ENCODE results near the gene FLT3.

Gene FLT3

DNA sequence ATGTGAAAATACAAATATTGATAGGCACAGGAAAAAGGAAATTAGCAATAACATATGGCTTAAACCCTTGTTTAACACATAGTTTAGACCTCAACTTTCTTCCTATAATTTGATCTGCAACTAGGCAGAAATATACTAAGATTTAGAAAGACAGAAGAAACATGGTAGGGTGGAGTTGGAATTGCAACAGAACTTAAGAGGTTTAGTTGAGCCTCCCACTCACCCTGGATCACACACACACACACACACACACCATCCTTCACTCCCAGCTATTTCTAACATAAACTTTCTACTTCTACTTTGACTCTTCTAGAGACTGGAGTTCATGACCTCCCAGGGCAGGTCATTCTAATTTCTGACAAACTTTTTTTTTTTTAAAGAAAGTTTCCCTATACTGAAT, 47.4 kb downstream of the FLT3 start:
- no peaks in the 10 kb centered on the region for H3K36me3 ChIP-seq (ENCODE audit: insufficient read depth, insufficient read length, low read length)
- DNase-seq (ENCODE audit: low read depth, low spot score): no peak
- no peak for TF ChIP-seq ZNF274 (IDR thresholded peaks at IDR 0.05; ENCODE audit: low read depth, low read length)
- TF ChIP-seq YY1 (IDR thresholded peaks at IDR 0.05; ENCODE audit: insufficient read depth, insufficient read length): no peak
- no peak for TF ChIP-seq SUZ12 (IDR thresholded peaks at IDR 0.05; ENCODE audit: extremely low read depth, insufficient read depth, insufficient read length)
- no peak overlapping the region for H3K9ac ChIP-seq (ENCODE audit: insufficient read length, low read depth)
- H3K9me3 ChIP-seq (ENCODE audit: insufficient read depth, low read length): no peaks in the 10 kb centered on the region
- no peaks in the 10 kb centered on the region for H3K4me1 ChIP-seq (ENCODE audit: insufficient read depth, insufficient read length)
- peaks cover 27% of the 10 kb centered on the region for H3K27me3 ChIP-seq (ENCODE audit: insufficient read depth, insufficient read length)
- H3K4me3 ChIP-seq (ENCODE audit: insufficient read length, low read depth): no peak overlapping the region

DNA sequence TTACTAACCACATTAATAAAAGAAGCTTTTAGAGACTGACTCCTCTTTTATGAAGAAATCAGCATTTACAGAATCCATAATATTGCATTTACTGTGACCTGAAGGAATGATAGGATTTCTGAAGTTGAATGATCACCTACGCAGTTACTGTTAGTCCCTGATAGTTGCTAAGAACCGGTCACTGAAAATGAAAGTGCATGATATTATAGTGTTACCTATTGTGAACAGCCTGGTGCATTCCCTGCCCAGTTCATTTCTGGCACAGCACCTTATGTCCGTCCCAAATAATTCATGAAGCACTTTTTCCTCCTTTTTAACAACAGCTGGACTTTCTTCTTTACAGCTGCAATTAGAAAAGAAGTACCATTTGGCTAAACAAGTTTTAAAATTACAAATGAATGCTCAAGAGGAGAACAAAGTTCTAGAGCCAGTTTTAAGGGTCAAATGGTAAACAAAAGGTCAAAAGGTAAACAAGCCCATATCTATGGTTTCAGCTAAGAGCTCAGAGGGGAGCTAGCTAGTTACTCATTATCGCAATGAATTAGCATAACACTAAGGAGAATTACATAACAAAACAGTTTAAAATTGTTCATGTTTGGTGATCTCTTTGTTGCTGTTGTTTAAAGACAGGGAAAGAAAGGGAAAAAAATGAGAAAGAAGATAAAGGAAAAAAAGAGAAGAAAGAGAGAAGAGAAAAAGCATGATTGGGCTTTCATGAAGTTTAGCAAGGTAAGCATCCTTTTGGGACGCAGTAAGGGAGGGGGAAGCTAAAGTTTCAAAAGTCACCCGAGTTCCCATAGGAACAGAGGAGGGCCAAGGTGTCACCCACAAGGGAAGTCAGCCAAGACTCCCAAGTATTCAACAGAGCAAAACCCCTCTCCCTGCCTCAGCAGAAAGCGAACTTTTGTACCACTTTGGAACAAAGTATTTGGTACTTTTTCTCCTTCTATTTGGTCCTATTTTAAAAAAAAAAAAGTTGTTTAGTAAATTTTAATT, 50.2 kb downstream of the FLT3 start:
- Histone ChIP-seq H3K27me3 (ENCODE audit: insufficient read depth, insufficient read length) (peaks cover 28% of the 10 kb centered on the region), H3K9me3 (ENCODE audit: insufficient read depth, low read length) (no peaks in the 10 kb centered on the region), H3K4me3 (ENCODE audit: insufficient read length, low read depth) (no peak overlapping the region), H3K4me1 (ENCODE audit: insufficient read depth, insufficient read length) (no peaks in the 10 kb centered on the region), H3K9ac (ENCODE audit: insufficient read length, low read depth) (no peak overlapping the region), H3K36me3 (ENCODE audit: insufficient read depth, insufficient read length, low read length) (no peaks in the 10 kb centered on the region)
- no peak for TF ChIP-seq YY1 (IDR thresholded peaks at IDR 0.05; ENCODE audit: insufficient read depth, insufficient read length)
- no peak for TF ChIP-seq ZNF274 (IDR thresholded peaks at IDR 0.05; ENCODE audit: low read depth, low read length)
- no peak for TF ChIP-seq SUZ12 (IDR thresholded peaks at IDR 0.05; ENCODE audit: extremely low read depth, insufficient read depth, insufficient read length)
- peak; percentile 44 for DNase-seq (ENCODE audit: low read depth, low spot score)

DNA sequence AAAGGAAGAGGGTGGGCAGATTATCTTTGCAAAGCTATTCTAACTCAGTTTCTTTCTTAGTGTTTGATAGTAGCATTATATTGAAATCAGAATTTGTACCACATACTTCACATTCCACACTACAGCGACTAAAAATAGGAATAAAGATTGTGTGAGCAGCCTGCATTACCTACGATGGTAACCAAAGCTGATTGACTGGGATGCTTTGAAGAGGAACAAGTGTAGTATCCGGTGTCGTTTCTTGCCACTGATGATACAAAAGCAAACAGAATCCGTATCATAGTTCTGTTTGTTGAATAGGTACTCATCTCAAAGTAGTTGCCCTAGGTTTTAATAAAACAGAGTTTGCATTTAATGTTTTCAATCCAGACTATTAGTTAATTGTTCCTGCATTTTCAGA, 51.2 kb downstream of the FLT3 start:
- TF ChIP-seq YY1 (IDR thresholded peaks at IDR 0.05; ENCODE audit: insufficient read depth, insufficient read length): no peak
- Histone ChIP-seq H3K27me3 (ENCODE audit: insufficient read depth, insufficient read length) (peaks cover 37% of the 10 kb centered on the region), H3K36me3 (ENCODE audit: insufficient read depth, insufficient read length, low read length) (no peaks in the 10 kb centered on the region), H3K9me3 (ENCODE audit: insufficient read depth, low read length) (no peaks in the 10 kb centered on the region), H3K4me3 (ENCODE audit: insufficient read length, low read depth) (no peak overlapping the region), H3K9ac (ENCODE audit: insufficient read length, low read depth) (no peak overlapping the region), H3K4me1 (ENCODE audit: insufficient read depth, insufficient read length) (no peaks in the 10 kb centered on the region)
- DNase-seq (ENCODE audit: low read depth, low spot score): no peak

- no peak overlapping the region for H3K4me3 ChIP-seq (ENCODE audit: insufficient read length, low read depth)
- H3K4me1 ChIP-seq (ENCODE audit: insufficient read depth, insufficient read length): no peaks in the 10 kb centered on the region
- H3K36me3 ChIP-seq (ENCODE audit: insufficient read depth, insufficient read length, low read length): no peaks in the 10 kb centered on the region
- H3K9me3 ChIP-seq (ENCODE audit: insufficient read depth, low read length): no peaks in the 10 kb centered on the region
- DNase-seq (ENCODE audit: low read depth, low spot score): no peak
- TF ChIP-seq YY1 (IDR thresholded peaks at IDR 0.05; ENCODE audit: insufficient read depth, insufficient read length) (no peak), SUZ12 (IDR thresholded peaks at IDR 0.05; ENCODE audit: extremely low read depth, insufficient read depth, insufficient read length) (no peak), ZNF274 (IDR thresholded peaks at IDR 0.05; ENCODE audit: low read depth, low read length) (no peak)
- H3K9ac ChIP-seq (ENCODE audit: insufficient read length, low read depth): no peak overlapping the region
- H3K27me3 ChIP-seq (ENCODE audit: insufficient read depth, insufficient read length): peaks cover 40% of the 10 kb centered on the region
These were observed 51.6 kb downstream of the FLT3 start for GRCh38 chr13:28048768-28049167.

- TF ChIP-seq SUZ12 (IDR thresholded peaks at IDR 0.05; ENCODE audit: extremely low read depth, insufficient read depth, insufficient read length) (no peak), YY1 (IDR thresholded peaks at IDR 0.05; ENCODE audit: insufficient read depth, insufficient read length) (no peak), ZNF274 (IDR thresholded peaks at IDR 0.05; ENCODE audit: low read depth, low read length) (no peak)
- no peak for DNase-seq (ENCODE audit: low read depth, low spot score)
These were observed 52.5 kb downstream of the FLT3 start for GRCh38 chr13:28047757-28048388.

GRCh38 chr13:28046981-28047380, 53.4 kb downstream of the FLT3 start:
- no peak for DNase-seq (ENCODE audit: low read depth, low spot score)
- no peak for TF ChIP-seq SUZ12 (IDR thresholded peaks at IDR 0.05; ENCODE audit: extremely low read depth, insufficient read depth, insufficient read length)
- TF ChIP-seq ZNF274 (IDR thresholded peaks at IDR 0.05; ENCODE audit: low read depth, low read length): no peak
- no peak for TF ChIP-seq YY1 (IDR thresholded peaks at IDR 0.05; ENCODE audit: insufficient read depth, insufficient read length)

More at GRCh38 chr13:28047757-28048388, 52.5 kb downstream of the FLT3 start:
- no peak overlapping the region for H3K9ac ChIP-seq (ENCODE audit: insufficient read length, low read depth)
- H3K9me3 ChIP-seq (ENCODE audit: insufficient read depth, low read length): no peaks in the 10 kb centered on the region
- H3K27me3 ChIP-seq (ENCODE audit: insufficient read depth, insufficient read length): peaks cover 49% of the 10 kb centered on the region
- no peaks in the 10 kb centered on the region for H3K36me3 ChIP-seq (ENCODE audit: insufficient read depth, insufficient read length, low read length)
- no peak overlapping the region for H3K4me3 ChIP-seq (ENCODE audit: insufficient read length, low read depth)
- H3K4me1 ChIP-seq (ENCODE audit: insufficient read depth, insufficient read length): no peaks in the 10 kb centered on the region

GRCh38 chr13:28045861-28046260, 54.5 kb downstream of the FLT3 start:
- TF ChIP-seq ZNF274 (IDR thresholded peaks at IDR 0.05; ENCODE audit: low read depth, low read length) (no peak), SUZ12 (IDR thresholded peaks at IDR 0.05; ENCODE audit: extremely low read depth, insufficient read depth, insufficient read length) (no peak), YY1 (IDR thresholded peaks at IDR 0.05; ENCODE audit: insufficient read depth, insufficient read length) (no peak)
- no peaks in the 10 kb centered on the region for H3K9me3 ChIP-seq (ENCODE audit: insufficient read depth, low read length)
- no peak overlapping the region for H3K4me3 ChIP-seq (ENCODE audit: insufficient read length, low read depth)
- no peak overlapping the region for H3K9ac ChIP-seq (ENCODE audit: insufficient read length, low read depth)
- DNase-seq (ENCODE audit: low read depth, low spot score): no peak
- no peaks in the 10 kb centered on the region for H3K36me3 ChIP-seq (ENCODE audit: insufficient read depth, insufficient read length, low read length)
- peaks cover 59% of the 10 kb centered on the region for H3K27me3 ChIP-seq (ENCODE audit: insufficient read depth, insufficient read length)
- no peaks in the 10 kb centered on the region for H3K4me1 ChIP-seq (ENCODE audit: insufficient read depth, insufficient read length)

More at GRCh38 chr13:28046981-28047380, 53.4 kb downstream of the FLT3 start:
- Histone ChIP-seq H3K27me3 (ENCODE audit: insufficient read depth, insufficient read length) (peaks cover 53% of the 10 kb centered on the region), H3K9ac (ENCODE audit: insufficient read length, low read depth) (no peak overlapping the region), H3K4me3 (ENCODE audit: insufficient read length, low read depth) (no peak overlapping the region), H3K4me1 (ENCODE audit: insufficient read depth, insufficient read length) (no peaks in the 10 kb centered on the region), H3K9me3 (ENCODE audit: insufficient read depth, low read length) (no peaks in the 10 kb centered on the region), H3K36me3 (ENCODE audit: insufficient read depth, insufficient read length, low read length) (no peaks in the 10 kb centered on the region)
